ENCODE results near the gene IRS2.

The IRS2 gene

DNA sequence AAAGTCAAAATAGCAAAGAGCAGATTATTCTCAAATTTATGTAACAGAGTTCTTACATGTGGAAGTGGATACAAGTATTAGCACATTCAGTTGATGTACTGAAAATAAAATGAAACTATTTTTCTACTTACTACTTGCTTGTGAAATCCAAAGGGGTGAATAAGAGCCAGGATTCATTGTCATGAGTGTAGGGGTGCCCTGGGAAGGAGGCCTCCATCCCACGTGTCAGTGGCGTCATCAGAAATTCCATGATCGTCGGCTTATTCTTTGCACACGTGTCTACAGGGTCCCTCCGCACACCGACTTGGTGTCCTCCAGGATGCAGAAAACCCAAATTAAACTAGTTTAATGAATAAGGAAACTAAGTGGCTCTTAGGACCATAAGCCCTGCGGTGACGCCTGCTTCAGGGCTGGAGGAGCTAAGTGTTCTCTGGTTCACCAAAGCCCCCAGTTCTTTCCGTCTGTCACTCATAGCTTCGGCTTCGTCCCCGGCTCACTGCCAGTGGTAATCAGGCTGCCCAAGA lies 55.5 kb downstream of the IRS2 start:
- H3K27ac ChIP-seq, result peak overlapping the region; percentile 35
- TF ChIP-seq, protein P1, sequence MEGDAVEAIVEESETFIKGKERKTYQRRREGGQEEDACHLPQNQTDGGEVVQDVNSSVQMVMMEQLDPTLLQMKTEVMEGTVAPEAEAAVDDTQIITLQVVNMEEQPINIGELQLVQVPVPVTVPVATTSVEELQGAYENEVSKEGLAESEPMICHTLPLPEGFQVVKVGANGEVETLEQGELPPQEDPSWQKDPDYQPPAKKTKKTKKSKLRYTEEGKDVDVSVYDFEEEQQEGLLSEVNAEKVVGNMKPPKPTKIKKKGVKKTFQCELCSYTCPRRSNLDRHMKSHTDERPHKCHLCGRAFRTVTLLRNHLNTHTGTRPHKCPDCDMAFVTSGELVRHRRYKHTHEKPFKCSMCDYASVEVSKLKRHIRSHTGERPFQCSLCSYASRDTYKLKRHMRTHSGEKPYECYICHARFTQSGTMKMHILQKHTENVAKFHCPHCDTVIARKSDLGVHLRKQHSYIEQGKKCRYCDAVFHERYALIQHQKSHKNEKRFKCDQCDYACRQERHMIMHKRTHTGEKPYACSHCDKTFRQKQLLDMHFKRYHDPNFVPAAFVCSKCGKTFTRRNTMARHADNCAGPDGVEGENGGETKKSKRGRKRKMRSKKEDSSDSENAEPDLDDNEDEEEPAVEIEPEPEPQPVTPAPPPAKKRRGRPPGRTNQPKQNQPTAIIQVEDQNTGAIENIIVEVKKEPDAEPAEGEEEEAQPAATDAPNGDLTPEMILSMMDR (conservative IDR thresholded peaks at IDR 0.05), result no peak

DNA sequence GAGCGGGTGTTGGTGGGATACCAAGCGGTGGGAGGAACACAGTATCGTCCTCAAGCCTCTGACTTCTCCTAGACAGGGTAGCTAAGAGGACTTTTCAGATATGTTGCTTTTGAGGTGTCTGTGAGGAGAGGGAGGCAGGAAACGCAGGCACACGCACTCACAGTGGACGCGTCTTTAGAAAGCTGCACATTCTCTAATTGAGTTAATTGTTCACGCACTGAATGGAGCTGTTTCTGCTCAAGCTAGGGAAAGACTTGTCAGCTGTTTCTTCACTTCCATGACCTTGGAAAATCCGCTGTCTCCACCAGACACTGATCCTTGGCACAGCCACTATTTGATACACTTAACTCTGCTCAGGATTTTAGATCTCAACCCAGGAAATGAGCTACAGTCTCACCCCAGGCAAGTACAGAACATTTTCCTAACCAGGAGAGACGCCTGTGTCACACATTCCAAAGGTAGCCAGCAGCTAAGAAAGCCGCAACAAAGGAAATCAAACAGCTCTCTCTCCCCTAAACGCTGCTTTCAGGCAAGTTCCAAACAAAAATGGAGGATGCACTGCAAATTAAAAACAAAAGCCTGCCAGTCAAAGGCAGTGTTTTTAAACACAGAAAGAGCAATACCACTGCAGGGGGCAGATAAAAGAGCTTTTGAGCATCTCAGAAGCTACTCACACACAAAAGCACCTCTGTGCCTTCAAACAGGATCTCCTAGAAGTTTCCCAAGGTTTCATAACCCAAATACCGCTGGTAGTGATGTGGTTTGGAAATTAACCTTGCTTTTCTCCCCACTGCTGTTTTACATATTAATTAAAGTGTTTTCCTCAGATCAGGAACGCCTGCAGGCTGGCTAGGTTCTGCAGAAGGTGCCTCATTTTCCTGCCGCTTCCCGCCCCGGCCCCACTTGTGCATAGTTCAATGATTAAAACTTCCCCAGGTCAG lies 57.3 kb downstream of the IRS2 start:
- peak overlapping the region; percentile 35 for H3K27ac ChIP-seq
- TF ChIP-seq, protein P1 (conservative IDR thresholded peaks at IDR 0.05), result no peak

DNA sequence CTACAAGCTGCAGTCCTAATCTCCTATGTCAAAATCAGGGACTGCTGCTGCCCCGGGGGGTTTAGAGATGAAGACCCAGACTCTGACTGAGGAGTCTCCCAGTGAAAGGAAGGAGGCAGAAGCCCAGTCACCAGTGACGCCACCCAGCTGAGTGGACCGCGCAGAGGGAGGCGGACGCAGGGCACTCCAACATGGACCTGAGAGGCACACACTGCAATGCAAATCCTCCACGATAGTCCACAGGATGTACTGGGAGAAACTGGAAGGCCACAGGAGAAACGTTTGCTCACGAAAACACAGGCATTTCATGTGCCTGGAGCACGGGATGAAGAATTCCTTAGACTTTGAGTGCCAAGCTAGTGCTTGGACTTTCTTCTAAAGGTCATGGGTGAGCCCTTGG lies 58.3 kb downstream of the IRS2 start:
- TF ChIP-seq, protein P1 (conservative IDR thresholded peaks at IDR 0.05), result no peak
- H3K27ac ChIP-seq, result no peak overlapping the region

DNA sequence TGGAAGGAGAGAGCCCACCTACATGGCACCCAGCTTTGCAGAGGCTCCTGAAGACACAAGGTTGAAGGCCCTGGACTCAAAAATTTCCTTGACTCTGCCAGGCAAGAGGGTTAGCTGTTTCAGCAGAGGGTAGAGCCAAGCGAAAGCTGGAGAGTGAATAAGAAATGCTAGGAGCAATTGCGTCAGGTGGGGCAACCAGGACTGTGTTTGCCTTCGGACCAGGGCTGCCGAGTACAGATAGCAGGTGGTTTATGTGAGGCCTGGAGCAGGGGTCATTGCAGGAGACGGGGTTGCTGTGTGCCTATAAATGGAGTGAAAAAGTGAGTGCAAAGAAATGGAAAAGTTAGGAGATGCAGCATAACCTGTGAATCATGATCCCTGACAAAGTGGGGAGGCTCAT lies 59.1 kb downstream of the IRS2 start:
- no peak overlapping the region for H3K27ac ChIP-seq
- TF ChIP-seq, protein P1 (conservative IDR thresholded peaks at IDR 0.05), result no peak

DNA sequence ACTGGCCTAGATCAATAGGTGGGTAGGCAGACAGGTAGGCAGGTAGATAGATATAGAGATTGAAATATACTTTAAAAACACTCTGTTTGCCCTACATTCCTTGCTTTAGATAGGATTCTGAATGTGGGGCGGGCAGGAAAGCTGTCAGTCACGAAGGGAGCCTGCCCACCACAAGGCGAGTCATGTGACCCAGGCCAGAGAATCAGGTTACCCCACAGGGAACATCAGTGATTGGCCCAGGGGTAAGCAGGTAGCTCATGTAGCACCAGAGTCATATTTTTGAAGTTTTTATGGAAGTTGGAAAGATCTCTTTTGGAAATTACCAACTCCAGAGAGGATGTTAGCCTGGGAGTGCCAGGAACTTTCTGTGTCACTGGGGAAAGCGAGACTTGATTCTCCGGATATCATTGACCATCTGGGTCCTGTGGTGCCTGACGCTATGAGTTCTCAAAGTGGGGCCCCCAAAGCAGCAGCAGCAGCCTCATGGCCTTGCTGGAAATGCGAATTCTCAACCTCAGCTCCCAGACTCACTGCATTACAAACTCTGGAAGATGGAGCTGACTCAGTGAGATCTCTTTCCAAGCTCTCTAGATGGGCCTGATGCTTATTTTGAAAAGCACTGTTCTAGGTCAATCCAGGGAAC lies 60.3 kb downstream of the IRS2 start:
- TF ChIP-seq, protein P1 (conservative IDR thresholded peaks at IDR 0.05), result no peak
- no peak overlapping the region for H3K27ac ChIP-seq

DNA sequence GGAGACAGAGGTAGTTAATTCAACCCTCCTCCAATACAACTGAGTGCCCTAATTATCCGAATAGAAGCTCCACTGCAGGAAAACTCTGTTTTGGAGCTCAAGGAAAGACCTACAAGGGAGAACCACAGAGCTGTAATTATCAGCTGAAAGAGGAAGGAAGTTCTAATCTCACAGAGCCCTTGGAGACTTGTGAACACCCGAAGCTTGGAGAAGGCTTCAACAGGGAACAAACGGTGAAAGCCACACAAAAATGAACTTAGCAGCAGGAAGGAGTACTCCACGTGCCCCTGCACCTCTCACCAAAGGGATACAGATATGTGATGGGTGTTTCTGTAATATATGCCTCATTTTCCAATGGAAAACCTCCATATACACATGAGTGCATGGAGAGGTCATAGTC lies 61.1 kb downstream of the IRS2 start:
- H3K27ac ChIP-seq, result no peak overlapping the region
- TF ChIP-seq, protein P1 (conservative IDR thresholded peaks at IDR 0.05), result no peak

DNA sequence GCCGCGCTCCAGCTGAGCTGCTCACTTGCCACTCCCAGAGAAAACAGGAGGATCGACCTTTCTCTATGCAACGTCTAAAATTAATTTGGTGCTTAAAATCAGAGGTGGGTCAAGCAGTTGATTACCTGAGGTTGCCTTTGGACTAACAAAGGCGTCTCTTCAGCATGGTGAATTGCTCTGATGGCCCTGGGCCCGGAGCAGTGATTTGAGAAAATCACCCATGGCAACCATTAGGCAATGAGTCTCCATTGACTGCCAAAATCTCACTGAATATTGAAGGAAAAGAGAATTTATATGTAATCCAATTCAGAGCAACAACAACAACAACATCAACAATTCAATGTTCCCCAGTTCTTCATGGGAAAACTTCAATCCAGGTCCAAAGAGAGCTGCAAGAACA lies 61.8 kb downstream of the IRS2 start:
- TF ChIP-seq, protein P1 (conservative IDR thresholded peaks at IDR 0.05), result no peak
- no peak overlapping the region for H3K27ac ChIP-seq

All from VCaP (cell line).